ENCODE results near the gene CFAP54.
"Not testable (repeated sequence)": the region's sequence is repeated elsewhere in the genome, so short reads cannot be mapped to it uniquely, and the experiment has no call there.

CFAP54 gene

DNA sequence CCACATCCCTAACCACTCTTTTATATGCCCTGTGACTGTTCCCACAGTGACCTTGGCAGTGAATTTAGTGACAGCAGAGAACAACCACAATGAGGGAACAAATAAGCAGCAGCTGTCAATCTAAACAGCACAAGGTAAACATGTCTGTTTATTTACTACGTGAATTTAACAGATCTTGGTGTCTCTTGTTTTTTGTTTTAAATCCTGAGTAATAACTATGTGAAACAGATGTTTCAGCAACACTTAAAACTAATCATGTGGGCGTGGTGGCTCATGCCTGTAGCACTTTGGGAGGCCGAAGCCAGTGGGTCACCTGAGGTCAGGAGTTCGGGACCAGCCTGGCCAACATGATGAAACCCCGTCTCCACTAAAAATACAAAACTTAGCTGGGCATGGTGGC, 17.0 kb upstream of the CFAP54 start:
- DNase-seq (ENCODE audit: low read depth in 1 of 2, low spot score in 1 of 2) = no peak

DNA sequence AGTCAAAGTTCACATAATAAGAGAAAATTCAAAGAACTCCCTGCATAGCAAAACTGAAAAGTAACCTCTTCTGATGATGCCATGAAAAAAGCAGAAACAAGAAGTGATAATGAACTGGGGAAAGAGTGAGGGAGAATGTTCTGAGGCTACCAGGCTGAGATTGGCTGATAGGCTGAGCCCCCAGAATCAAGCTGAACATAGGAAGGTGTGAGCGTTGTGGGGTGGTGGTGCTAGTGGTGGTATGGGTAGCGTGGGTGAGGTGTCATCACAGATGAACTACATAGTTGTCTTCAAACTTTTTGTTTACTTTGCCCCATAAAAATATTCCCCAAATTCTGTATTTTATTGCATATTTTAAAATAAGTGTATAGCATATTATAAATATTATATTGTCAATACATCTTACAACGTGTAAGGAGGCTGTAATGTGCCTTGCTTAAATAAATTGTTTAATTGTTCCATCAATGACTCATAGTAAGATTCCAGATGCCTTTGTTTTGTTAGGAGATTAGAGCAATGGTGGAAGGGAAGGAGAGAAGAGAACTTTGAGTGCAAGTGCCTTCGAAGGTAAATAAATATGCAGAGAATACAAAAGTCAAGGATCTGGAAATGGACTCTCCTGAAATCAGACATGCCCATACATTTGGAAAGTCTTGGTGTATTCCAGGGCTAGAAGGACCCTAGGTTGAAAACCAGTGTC, 15.8 kb upstream of the CFAP54 start:
- no peak for DNase-seq (ENCODE audit: low read depth in 1 of 2, low spot score in 1 of 2)

DNA sequence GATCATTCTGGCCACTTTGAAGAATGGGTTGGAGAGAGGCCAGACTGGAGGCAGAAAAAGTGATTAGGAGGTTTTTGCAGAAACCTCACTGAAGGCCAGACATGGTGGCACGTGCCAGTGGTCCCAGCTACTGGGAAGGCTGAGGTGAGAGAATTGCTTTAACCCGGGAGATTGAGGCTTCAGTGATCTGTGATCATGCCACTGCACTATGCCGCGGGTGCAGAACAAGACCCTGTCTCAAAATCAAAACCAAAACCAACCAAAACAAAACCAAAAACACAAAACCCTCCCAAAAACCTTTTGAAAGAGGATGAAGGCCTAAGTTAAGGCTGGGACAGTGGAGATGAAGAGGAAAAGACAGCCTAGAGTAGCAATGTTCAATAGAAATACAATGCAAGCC, 15.2 kb upstream of the CFAP54 start:
- DNase-seq (ENCODE audit: low read depth in 1 of 2, low spot score in 1 of 2) = no peak

DNA sequence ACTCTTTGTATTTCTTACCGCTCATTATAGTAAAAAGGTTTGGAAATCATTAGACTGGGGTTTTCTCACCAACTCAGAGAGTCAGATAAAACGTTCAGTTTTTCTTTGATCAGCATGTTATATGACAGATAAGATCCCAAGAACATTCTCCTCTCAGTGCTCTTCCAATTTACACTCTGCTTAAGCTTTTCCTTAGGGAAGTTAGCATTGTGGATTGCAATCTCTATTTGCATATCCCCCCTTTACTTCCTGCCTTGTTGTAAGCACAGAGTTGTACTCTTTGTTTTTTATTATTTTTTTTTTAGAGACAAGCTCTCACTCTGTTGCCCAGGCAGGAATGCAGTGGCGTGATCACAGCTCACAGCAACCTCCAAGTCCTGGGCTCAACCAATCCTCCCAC, 11.4 kb upstream of the CFAP54 start:
- DNase-seq (ENCODE audit: low read depth in 1 of 2, low spot score in 1 of 2) = no peak

DNA sequence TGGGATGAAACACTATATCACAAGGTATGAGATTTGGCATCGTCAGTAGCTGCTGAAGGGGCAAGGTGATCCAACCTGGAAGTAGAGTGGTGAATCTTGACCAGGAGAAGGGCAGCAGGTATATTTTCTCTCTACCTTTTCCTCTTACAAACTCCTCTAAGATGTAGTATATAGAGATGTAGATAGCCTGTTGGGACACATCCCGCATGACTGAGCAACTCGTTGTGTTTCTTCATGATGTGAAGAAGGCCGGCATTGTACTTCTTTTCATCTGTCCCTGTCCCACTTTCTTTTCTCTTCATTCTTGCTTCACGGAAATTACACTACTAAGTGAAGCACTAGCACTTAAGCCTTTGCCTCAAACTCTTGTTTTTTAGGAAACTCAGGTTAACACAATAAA, 7.3 kb upstream of the CFAP54 start:
- no peak for DNase-seq (ENCODE audit: low read depth in 1 of 2, low spot score in 1 of 2)

DNA sequence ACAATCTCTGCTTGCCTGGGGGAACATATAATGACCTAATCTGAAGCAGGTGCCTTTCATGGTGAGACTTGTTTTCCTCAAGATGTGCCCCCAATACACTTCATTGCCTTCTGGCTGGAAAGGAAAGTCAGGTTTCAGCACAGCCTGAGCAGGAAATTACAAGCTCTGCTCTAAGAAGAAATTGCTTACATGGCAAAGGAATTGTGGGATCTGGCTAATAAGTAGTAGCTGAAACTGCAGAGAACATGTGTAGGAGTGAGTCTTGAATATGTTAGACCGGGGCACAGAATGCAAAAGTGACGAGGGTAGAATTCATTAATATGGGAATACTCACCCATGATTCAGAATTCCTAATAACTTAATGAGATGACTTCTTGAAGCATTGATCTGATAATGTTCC, 6.3 kb upstream of the CFAP54 start:
- no peak for DNase-seq (ENCODE audit: low read depth in 1 of 2, low spot score in 1 of 2)

DNA sequence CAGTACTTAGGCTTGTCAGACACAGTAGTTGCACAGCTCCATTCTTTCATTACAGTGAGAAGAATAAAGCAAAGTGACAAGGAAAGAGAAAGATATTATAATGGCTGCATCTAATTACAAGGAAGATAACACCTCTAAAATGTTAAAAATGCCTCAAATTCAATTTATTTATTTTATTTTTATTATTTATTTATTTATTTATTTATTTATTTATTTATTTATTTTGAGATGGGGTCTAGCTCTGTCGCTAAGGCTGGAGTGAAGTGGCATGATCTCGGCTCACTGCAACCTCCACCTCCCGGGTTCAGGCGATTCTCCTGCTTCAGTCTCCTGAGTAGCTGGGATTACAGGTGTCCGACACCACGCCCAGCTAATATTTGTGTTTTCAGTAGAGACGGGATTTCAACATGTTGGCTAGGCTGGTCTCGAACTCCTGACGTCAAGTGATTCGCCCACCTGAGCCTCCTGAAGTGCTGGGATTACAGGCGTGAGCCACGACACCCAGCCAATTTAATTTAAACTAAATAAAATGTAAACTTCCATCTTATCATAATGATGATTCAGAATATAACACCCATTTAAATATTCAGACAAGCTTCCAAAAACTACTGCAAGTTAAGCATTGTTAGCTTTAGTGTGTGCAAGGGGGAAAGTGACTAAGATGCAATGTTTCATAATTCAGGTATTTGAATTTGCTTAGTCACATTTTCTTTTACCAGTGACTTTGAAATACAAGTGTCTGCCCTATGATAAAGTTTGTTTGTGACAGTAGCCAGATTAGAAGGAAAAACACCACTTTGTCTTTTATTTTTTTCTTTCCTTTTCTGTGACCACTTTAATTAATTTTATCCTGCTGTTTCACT, 2.4 kb upstream of the CFAP54 start:
- DNase-seq (ENCODE audit: low read depth in 1 of 2, low spot score in 1 of 2) = no peak

DNA sequence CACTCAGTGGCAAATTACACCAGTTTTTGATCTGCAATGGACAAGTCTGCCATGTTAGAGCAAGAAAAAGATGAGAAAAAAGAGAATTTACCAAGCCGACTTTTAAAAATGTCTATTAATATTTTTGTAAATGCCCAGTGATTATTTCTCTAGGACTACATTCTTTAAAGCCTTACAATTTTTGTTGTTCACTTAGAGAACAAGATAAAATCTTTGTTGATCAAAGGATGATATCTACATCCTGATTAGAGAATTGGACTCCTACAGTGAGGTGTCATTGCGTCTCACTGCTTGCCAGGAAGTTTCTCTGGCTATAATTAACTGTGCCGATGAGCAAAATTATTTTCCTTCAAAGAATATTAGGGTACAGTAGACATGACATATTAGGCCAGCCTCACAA, 1.7 kb upstream of the CFAP54 start:
- no peak for DNase-seq (ENCODE audit: low read depth in 1 of 2, low spot score in 1 of 2)

DNA sequence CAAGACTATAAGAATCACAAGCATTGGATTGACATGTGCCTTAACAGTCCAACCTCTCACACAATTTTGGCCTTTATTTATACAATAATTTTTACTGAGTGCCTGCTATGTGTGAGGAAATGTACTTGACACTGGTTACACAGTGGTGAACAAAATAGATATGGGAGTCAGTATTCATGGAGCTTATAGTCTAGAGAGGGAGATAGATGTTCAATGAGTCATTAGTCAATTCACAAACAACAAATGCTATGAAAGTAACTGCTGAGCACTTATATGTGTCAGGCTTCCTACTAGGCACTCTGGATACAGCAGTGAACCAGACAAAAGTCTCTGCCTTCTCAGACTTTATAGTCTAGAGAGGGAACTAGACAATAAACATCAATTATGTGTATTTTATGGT, 3.7 kb downstream of the CFAP54 start:
- no peak for DNase-seq (ENCODE audit: low read depth in 1 of 2, low spot score in 1 of 2)

DNA sequence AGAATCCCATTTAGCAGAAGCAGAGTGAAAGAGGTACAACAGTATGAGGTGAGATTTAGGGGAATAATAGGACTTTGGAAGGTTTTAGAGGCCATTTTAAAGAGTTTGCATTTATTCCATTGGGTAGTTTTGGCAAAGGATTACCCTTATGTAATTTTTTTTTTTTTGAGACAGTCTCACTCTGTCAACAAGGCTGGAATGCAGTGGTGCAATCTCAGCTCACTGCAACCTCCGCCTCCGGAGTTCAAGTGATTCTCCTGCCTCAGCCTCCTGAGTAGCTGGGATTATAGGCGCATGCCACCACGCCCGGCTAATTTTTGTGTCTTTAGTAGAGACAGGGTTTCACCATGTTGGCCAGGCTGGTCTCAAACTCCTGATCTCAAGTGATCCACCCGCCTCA, 4.8 kb downstream of the CFAP54 start:
- DNase-seq (ENCODE audit: low read depth in 1 of 2, low spot score in 1 of 2) = not testable (repeated sequence)

DNA sequence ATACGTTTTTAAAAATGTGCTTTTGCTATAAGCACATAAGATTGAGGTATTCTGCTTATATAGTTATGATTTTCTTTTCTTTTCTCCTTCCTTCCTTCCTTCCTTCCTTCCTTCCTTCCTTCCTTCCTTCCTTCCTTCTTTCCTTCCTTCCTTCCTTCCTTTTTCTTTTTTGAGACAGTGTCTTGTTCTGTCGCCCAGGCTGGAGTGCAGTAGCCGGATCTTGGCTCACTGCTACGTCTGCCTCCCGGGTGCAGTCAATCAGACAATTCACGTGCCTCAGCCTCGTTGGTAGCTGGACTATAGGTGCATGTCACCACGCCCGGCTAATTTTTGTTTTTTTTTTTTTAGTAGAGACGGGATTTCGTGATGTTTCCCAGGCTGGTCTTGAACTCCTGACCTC, 5.8 kb downstream of the CFAP54 start:
- DNase-seq (ENCODE audit: low read depth in 1 of 2, low spot score in 1 of 2) = no peak

DNA sequence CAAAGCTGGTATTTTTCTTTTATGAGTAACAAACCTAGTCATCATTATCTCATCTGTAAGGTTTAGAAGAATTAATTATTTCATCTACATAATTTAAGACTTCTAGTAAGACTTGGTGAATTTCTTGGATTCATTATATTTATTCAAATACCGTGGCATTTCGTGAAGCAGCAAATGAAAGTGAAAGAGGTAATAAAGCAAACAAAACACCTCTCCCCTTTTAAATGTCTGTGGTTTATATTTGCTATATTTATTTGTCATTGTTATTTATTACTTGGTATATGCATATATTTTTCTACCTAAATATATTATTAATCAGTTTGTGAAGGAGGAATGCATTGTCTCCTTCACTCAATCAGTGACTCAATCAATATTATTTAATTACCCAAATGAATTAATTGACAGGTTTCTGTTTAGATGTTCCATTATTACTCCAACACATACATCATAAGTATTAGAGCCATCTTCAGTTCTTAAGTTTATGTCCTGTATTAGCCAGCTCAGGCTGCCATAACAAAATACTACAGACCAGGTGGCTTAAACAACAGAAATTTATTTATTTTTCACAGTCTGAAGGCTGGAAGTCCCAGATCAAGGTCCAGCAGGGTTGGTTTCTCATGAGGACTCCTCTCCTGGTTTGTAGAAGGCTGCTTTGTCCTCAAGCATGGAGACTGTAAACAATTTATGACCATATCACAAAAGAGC, 6.6 kb downstream of the CFAP54 start:
- DNase-seq (ENCODE audit: low read depth in 1 of 2, low spot score in 1 of 2) = no peak

DNA sequence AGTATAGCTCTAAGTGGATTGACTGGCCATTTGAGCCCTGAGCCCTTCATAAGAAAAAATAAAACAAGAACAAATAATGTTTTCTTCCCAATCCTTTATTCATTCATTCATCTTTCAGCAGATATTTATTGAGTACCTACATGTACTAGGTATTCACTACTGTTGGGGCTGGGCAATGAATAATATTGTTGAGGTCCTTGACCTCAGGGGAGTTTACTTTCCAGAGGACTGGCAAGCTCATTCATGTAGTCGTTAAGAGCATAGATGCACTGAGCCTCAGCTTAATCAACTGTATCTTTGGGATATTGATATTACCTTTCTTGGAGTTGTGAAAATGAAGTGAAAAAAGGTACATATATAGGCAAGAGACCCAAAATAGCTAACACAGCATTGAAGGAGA, 7.6 kb downstream of the CFAP54 start:
- DNase-seq (ENCODE audit: low read depth in 1 of 2, low spot score in 1 of 2) = no peak

DNA sequence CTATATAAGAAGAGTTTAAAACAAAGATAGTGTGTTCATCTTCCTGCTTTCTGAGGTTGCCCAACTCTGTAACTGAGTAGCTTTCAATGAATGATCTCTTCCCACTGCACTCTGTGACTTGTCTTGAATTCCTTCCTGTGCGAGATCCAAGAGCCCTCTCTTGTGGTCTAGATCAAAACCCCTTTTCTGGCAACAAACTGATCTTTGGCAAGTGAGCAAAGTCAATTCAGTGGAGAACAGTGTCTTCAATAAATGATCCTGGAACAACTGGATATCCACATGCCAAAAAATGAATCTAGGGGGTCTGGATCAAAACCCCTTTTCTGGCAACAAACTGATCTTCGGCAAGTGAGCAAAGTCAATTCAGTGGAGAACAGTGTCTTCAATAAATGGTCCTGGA, 8.5 kb downstream of the CFAP54 start:
- DNase-seq (ENCODE audit: low read depth in 1 of 2, low spot score in 1 of 2) = no peak

DNA sequence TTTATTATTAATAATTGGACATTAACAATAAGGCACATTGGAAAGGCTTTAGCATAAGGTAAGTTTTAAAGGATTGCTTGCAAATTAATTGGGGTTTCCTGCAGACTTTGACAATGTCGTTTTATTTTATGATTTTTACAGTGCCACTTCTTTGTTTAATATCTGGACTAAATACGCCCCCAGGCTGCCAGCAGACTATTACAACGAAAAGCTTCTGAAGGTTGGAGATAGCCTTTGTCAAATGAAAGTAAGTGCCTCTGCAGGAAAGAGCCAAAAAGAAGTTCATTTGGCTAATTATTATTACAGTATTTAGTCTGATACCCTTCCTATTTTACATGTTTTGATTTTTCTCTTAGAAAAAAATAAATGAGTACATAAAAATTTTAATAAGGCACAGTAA, 11.3 kb downstream of the CFAP54 start:
- no peak for DNase-seq (ENCODE audit: low read depth in 1 of 2, low spot score in 1 of 2)

DNA sequence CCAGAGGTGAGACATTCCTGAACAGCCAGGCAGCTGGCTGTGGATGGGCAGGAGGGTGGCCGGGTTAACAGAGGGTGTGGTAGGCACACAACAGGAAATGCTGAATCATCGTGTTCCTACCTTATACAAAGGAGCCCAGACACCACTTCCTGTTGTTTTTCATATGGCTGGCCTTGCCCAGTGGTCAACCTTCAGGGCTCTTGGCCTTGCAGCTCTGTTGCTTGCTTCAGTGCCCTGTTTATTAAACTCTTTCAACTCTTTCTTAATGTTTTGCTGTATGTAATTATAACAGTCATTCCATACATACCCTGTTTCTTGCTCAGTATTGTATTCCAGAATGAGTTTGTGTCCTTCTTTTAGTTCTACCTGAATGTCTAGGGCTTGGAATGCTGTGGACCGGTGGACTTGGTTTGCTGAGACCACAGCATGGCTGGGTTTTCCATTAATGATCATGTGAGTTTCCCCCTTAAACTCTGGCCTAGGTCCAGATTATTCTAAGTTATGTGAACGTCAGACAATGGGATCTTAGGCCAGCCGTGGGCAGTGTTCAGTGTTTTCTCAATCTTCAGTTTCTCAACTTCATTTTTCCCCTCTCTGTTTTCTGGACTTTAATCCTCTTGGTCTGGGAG, 11.9 kb downstream of the CFAP54 start:
- peak in 1 of 2 donors; percentile 22 for DNase-seq (ENCODE audit: low read depth in 1 of 2, low spot score in 1 of 2)

DNA sequence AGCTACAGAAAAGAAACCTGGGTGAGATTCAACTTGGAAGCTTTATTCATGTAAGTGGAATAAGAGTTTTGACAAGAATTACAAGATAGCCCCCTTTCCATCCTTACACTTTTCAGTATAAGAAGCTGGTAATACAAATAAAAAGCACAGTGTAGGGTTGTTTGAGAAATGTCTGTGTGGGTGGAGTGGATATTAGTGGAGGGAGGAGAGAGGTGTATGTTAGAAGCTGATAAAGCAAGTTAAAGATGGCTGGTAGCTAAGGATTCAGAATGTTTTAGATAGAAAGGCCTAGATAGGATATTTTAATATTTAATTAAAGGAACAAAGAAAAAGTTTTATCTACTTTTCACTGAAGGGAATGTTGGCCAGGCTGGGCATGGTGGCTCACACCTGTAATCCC, 12.5 kb downstream of the CFAP54 start:
- no peak for DNase-seq (ENCODE audit: low read depth in 1 of 2, low spot score in 1 of 2)

DNA sequence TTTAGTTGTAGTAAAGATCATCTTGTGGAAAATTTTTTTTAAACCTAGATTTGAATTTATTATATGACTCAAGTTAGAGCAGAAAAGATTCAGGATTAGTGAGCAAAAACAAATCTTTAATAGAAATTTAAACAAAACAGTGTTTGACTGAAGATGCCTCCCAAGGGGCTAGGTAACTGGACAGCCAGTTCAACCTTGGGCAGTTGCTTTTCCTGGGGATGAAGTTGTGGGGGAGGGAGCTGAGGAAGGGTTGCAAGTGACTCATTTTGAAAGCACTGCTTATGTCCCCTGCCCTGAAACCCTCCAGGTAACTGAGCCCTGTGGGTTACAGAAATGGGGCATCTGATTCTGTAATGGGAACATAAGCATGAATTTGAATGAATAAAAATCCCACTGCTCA, 13.1 kb downstream of the CFAP54 start:
- DNase-seq (ENCODE audit: low read depth in 1 of 2, low spot score in 1 of 2) = no peak

DNA sequence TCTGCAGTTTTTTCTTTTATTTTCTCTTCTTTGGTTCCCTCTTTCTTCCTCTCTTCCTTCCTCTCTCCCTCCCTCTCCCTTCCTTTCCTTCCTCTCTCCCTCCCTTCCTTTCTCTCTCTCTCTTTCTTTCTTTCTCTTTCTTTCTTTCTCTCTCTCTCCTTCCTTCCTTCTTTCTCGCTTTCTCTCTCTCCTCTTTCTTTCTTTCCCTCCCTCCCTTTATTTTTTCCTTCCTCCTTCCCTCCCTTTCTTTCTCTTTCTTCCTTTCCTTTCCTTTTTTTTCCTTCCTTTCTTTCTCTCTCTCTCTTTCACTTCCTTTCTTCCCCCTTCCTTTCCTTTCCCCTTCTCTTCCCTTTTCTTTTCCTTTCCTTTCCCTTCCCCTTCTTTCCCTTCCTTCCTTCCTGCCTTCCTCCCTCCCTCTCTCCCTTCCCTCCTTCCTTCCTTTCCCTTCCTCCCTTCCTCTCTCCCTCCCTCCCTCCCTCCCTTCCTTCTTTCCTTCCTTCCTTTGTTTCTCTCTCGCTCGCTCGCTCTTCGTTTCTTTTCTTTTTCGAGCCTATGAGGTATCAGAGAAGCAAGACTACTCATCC, 13.7 kb downstream of the CFAP54 start:
- no peak for DNase-seq (ENCODE audit: low read depth in 1 of 2, low spot score in 1 of 2)

DNA sequence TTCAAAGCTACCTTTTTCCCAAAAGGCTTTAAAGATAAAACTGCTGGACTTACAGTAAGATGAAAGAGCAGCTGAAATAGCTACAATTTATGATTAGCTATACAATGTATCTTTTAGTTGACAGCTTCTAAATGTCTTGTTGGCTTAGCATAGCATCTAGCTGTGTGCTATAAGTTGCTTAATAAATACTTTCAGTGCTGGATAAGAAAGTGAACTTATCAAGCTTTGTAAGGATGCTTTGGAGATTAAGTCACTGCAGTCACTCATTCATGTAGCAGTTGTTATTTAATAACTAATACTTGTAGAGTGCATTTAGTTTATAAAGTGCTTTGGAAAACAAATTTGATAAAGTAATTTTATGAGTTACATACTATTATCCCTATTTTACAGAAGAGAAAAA, 14.6 kb downstream of the CFAP54 start:
- DNase-seq (ENCODE audit: low read depth in 1 of 2, low spot score in 1 of 2) = no peak

DNA sequence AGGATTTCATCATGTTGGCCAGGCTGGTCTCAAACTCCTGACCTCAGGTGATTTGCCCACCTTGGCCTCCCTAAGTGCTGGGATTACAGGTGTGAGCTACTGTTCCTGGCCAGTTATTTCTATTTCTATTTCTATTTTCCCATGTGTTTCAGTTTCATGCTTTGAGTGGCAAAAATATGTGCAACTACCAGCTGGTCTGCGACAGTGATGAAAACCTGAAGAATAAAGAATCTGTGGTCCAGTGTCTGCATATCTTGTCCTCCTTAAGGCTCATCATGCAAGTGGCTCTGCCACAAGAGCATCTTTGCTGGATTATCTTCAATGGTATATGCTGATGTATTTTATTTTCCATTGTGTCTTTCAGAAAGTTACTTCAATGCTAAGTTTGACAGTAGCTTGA, 17.4 kb downstream of the CFAP54 start:
- no peak for DNase-seq (ENCODE audit: low read depth in 1 of 2, low spot score in 1 of 2)

Measured in stimulated activated CD4-positive, alpha-beta T cell treated with anti-CD3 and anti-CD28 coated beads, Interleukin-15, amount 100 ng/mL, for 1 hour (primary cell).